ENCODE measurements around the gene IL10RA.

GRCh38 chr11:118003456-118003855 is 17.3 kb downstream of the IL10RA start:
- TF ChIP-seq POLR2A (IDR thresholded peaks at IDR 0.05) = no peak
- TF ChIP-seq, protein P1, sequence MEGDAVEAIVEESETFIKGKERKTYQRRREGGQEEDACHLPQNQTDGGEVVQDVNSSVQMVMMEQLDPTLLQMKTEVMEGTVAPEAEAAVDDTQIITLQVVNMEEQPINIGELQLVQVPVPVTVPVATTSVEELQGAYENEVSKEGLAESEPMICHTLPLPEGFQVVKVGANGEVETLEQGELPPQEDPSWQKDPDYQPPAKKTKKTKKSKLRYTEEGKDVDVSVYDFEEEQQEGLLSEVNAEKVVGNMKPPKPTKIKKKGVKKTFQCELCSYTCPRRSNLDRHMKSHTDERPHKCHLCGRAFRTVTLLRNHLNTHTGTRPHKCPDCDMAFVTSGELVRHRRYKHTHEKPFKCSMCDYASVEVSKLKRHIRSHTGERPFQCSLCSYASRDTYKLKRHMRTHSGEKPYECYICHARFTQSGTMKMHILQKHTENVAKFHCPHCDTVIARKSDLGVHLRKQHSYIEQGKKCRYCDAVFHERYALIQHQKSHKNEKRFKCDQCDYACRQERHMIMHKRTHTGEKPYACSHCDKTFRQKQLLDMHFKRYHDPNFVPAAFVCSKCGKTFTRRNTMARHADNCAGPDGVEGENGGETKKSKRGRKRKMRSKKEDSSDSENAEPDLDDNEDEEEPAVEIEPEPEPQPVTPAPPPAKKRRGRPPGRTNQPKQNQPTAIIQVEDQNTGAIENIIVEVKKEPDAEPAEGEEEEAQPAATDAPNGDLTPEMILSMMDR (IDR thresholded peaks at IDR 0.05 in 8 of 11, conservative IDR thresholded peaks at IDR 0.05 in 3 of 11) = no peak

Data from spleen (tissue), 7 donors.